GM18505 (cell line): Measurements from ENCODE around the gene ATPAF2.
A peak's percentile ranks its signal among the peaks of the same experiment; 100 is the strongest.

Experiments used
- ATAC-seq: cut with Tn5 transposase; IDR thresholded peaks from one replicate; pipeline ENCODE4 v1.9.1; 2021; ENCODE audit not compliant: unreplicated experiment
- POLR2A ChIP-seq: IDR thresholded peaks from 4 replicates; pipeline ENCODE4 v1.6.1; 2011; ENCODE audit warnings: borderline replicate concordance; ENCODE audit not compliant: insufficient read depth, insufficient read length; ENCODE audit errors: extremely low read depth

Gene ATPAF2

GRCh38 chr17:18056214-18056613 is 17.2 kb upstream of the ATPAF2 start:
- ATAC-seq, result no peak
- TF ChIP-seq POLR2A, result no peak

GRCh38 chr17:18055597-18055996 is 16.6 kb upstream of the ATPAF2 start:
- no peak for ATAC-seq
- TF ChIP-seq POLR2A, result no peak

- ATAC-seq, result no peak
- no peak for TF ChIP-seq POLR2A
Observed at GRCh38 chr17:18045691-18046350, 6.9 kb upstream of the ATPAF2 start.

GRCh38 chr17:18044609-18045008 is 5.6 kb upstream of the ATPAF2 start:
- TF ChIP-seq POLR2A, result no peak
- no peak for ATAC-seq

- TF ChIP-seq POLR2A, result no peak
- no peak for ATAC-seq
Observed at GRCh38 chr17:18043491-18043890, 4.5 kb upstream of the ATPAF2 start.

GRCh38 chr17:18042983-18043382 is 4.0 kb upstream of the ATPAF2 start:
- no peak for TF ChIP-seq POLR2A
- ATAC-seq, result no peak

GRCh38 chr17:18041776-18042175 is 2.8 kb upstream of the ATPAF2 start:
- ATAC-seq, result no peak
- no peak for TF ChIP-seq POLR2A

- TF ChIP-seq POLR2A, result no peak
- no peak for ATAC-seq
Observed at GRCh38 chr17:18040261-18040858, 1.4 kb upstream of the ATPAF2 start.

GRCh38 chr17:18039535-18040260 is 730 bp upstream of the ATPAF2 start:
- peak; percentile 13 for ATAC-seq
- TF ChIP-seq POLR2A, result no peak

- no peak for ATAC-seq
Observed at GRCh38 chr17:18038149-18038850, 668 bp downstream of the ATPAF2 start.

GRCh38 chr17:18037486-18037885 is 1.5 kb downstream of the ATPAF2 start:
- TF ChIP-seq POLR2A, result no peak
- no peak for ATAC-seq

More at GRCh38 chr17:18038149-18038850, 668 bp downstream of the ATPAF2 start:
- TF ChIP-seq POLR2A, result no peak

GRCh38 chr17:18035704-18036103 is 3.3 kb downstream of the ATPAF2 start:
- no peak for TF ChIP-seq POLR2A
- no peak for ATAC-seq

- ATAC-seq, result no peak
Observed at GRCh38 chr17:18033442-18034099, 5.4 kb downstream of the ATPAF2 start.

GRCh38 chr17:18031955-18032354 is 7.0 kb downstream of the ATPAF2 start:
- no peak for ATAC-seq
- TF ChIP-seq POLR2A, result no peak

More at GRCh38 chr17:18033442-18034099, 5.4 kb downstream of the ATPAF2 start:
- no peak for TF ChIP-seq POLR2A
